ENCODE results near the gene MKI67. TPM values are rescaled to one million over a fixed set of nuclear protein-coding genes. Genes with fewer than 3 reads are reported as not detected.

Gene MKI67
- total and polyA plus RNA-seq, 4 experiments from 2014 or later: 0.11 to 0.93 (median 0.17) TPM; not detected in 1

- Mint-ChIP-seq H3K9me3 (no peaks in the 10 kb centered on the region), H3K36me3 (peaks cover 50 to 77% of the 10 kb centered on the region in 2 donors), H3K4me1 (peaks cover 4 to 8% (median 8%) of the 10 kb centered on the region in 4 donors), H3K27ac (no peak overlapping the region), H3K27me3 (no peaks in the 10 kb centered on the region), H3K4me3 (no peak overlapping the region)
- Histone ChIP-seq H3K4me3 (ENCODE audit: low read length in 2 of 2) (no peak overlapping the region), H3K27me3 (ENCODE audit: insufficient read depth, low read length) (no peaks in the 10 kb centered on the region), H3K9me3 (ENCODE audit: control insufficient read depth in 1 of 2, low read length in 2 of 2) (no peaks in the 10 kb centered on the region), H3K27ac (ENCODE audit: low read depth, low read length) (no peak overlapping the region), H3K4me1 (ENCODE audit: insufficient read depth, low read length) (no peaks in the 10 kb centered on the region), H3K36me3 (ENCODE audit: insufficient read depth, low read length) (peaks cover 64% of the 10 kb centered on the region)
- ChIA-PET CTCF (ENCODE audit: partially characterized antibody) (interaction anchor here (0.6 to 10.5 kb wide), 16 partner anchors 8 to 103 kb away, joined by 3 to 91 read pairs (median 4); no protein-coding TSS in a partner anchor), POLR2A (ENCODE audit: partially characterized antibody) (interaction anchor here (0.7 kb wide), 1 partner anchor 134 kb away, joined by 3 read pairs; no protein-coding TSS in a partner anchor)
- intact Hi-C loops (cut with micrococcal nuclease): loop anchor here (1.0 to 10.0 kb wide), 3 partner anchors 46 to 134 kb away; partner anchors contain the start of gene MKI67
- DNase-seq: peak in 3 of 5 donors; percentile 35 to 36 (median 35)
These were observed 47.9 kb downstream of the MKI67 start for GRCh38 chr10:128078136-128078969.

- DNase-seq: no peak
These were observed 48.9 kb downstream of the MKI67 start for GRCh38 chr10:128077155-128077875.

GRCh38 chr10:128074589-128074988, 51.6 kb downstream of the MKI67 start:
- H3K36me3 Mint-ChIP-seq: peaks cover 54 to 81% of the 10 kb centered on the region in 2 donors
- Histone ChIP-seq H3K36me3 (ENCODE audit: insufficient read depth, low read length) (peaks cover 87% of the 10 kb centered on the region), H3K27me3 (ENCODE audit: insufficient read depth, low read length) (no peaks in the 10 kb centered on the region), H3K9me3 (ENCODE audit: control insufficient read depth in 1 of 2, low read length in 2 of 2) (no peaks in the 10 kb centered on the region), H3K4me1 (ENCODE audit: insufficient read depth, low read length) (no peaks in the 10 kb centered on the region), H3K4me3 (ENCODE audit: low read length in 2 of 2) (no peak overlapping the region), H3K27ac (ENCODE audit: low read depth, low read length) (no peak overlapping the region)
- no peaks in the 10 kb centered on the region for H3K27me3 Mint-ChIP-seq
- intact Hi-C loops (cut with micrococcal nuclease): loop anchor here (10.0 kb wide), 1 partner anchor 50 kb away; the partner anchor contains the start of gene MKI67
- H3K4me3 Mint-ChIP-seq: no peak overlapping the region
- peaks cover 7 to 16% (median 14%) of the 10 kb centered on the region in 4 donors for H3K4me1 Mint-ChIP-seq
- ChIA-PET CTCF (ENCODE audit: partially characterized antibody) (interaction anchor here (0.9 to 19.7 kb wide), 4 partner anchors 10 to 75 kb away, joined by 3 to 509 read pairs (median 47); no protein-coding TSS in a partner anchor), POLR2A (ENCODE audit: partially characterized antibody) (no interaction called here)
- no peaks in the 10 kb centered on the region for H3K9me3 Mint-ChIP-seq
- DNase-seq: no peak
- H3K27ac Mint-ChIP-seq: no peak overlapping the region

More at GRCh38 chr10:128077155-128077875, 48.9 kb downstream of the MKI67 start:
- H3K27me3 Mint-ChIP-seq: no peaks in the 10 kb centered on the region
- POLR2A ChIA-PET (ENCODE audit: partially characterized antibody): no interaction called here
- CTCF ChIA-PET (ENCODE audit: partially characterized antibody): interaction anchor here (0.9 to 19.7 kb wide), 8 partner anchors 43 to 94 kb away, joined by 3 to 509 read pairs (median 4); no protein-coding TSS in a partner anchor
- H3K27ac Mint-ChIP-seq: no peak overlapping the region
- no peak overlapping the region for H3K4me3 Mint-ChIP-seq
- Histone ChIP-seq H3K4me3 (ENCODE audit: low read length in 2 of 2) (no peak overlapping the region), H3K4me1 (ENCODE audit: insufficient read depth, low read length) (no peaks in the 10 kb centered on the region), H3K9me3 (ENCODE audit: control insufficient read depth in 1 of 2, low read length in 2 of 2) (no peaks in the 10 kb centered on the region), H3K36me3 (ENCODE audit: insufficient read depth, low read length) (peaks cover 74% of the 10 kb centered on the region), H3K27ac (ENCODE audit: low read depth, low read length) (no peak overlapping the region), H3K27me3 (ENCODE audit: insufficient read depth, low read length) (no peaks in the 10 kb centered on the region)
- no peaks in the 10 kb centered on the region for H3K9me3 Mint-ChIP-seq
- intact Hi-C loops (cut with micrococcal nuclease): loop anchor here (5.0 to 10.0 kb wide), 2 partner anchors 47 to 135 kb away; partner anchors contain the start of gene MKI67
- H3K36me3 Mint-ChIP-seq: peaks cover 59 to 81% of the 10 kb centered on the region in 2 donors
- peaks cover 4 to 16% (median 10%) of the 10 kb centered on the region in 4 donors for H3K4me1 Mint-ChIP-seq

GRCh38 chr10:128073890-128074289, 52.3 kb downstream of the MKI67 start:
- H3K27me3 ChIP-seq (ENCODE audit: insufficient read depth, low read length): no peaks in the 10 kb centered on the region

GRCh38 chr10:128072941-128073645, 53.1 kb downstream of the MKI67 start:
- ChIA-PET CTCF (ENCODE audit: partially characterized antibody) (interaction anchor here (0.7 to 19.7 kb wide), 5 partner anchors 13 to 166 kb away, joined by 3 to 509 read pairs (median 91); partner anchors contain the start of gene PTPRE), POLR2A (ENCODE audit: partially characterized antibody) (no interaction called here)
- Mint-ChIP-seq H3K27me3 (no peaks in the 10 kb centered on the region), H3K9me3 (no peaks in the 10 kb centered on the region), H3K4me3 (no peak overlapping the region), H3K36me3 (peaks cover 57 to 76% of the 10 kb centered on the region in 2 donors), H3K4me1 (peaks cover 11 to 22% (median 18%) of the 10 kb centered on the region in 4 donors), H3K27ac (peak overlapping the region in 3 of 7 donors; percentile 16 to 68 (median 17))
- intact Hi-C loops (cut with micrococcal nuclease): loop anchor here (10.0 kb wide), 1 partner anchor 52 kb away; the partner anchor contains the start of gene MKI67
- DNase-seq: no peak
- H3K9me3 ChIP-seq (ENCODE audit: control insufficient read depth in 1 of 2, low read length in 2 of 2): no peaks in the 10 kb centered on the region
- H3K27ac ChIP-seq (ENCODE audit: low read depth, low read length): no peak overlapping the region
- no peaks in the 10 kb centered on the region for H3K27me3 ChIP-seq (ENCODE audit: insufficient read depth, low read length)
- H3K4me3 ChIP-seq (ENCODE audit: low read length in 2 of 2): no peak overlapping the region
- H3K36me3 ChIP-seq (ENCODE audit: insufficient read depth, low read length): peaks cover 82% of the 10 kb centered on the region
- peaks cover 3% of the 10 kb centered on the region for H3K4me1 ChIP-seq (ENCODE audit: insufficient read depth, low read length)

More at GRCh38 chr10:128073890-128074289, 52.3 kb downstream of the MKI67 start:
- H3K27ac ChIP-seq (ENCODE audit: low read depth, low read length): no peak overlapping the region
- DNase-seq: no peak
- peak overlapping the region in 3 of 7 donors; percentile 25 to 57 (median 57) for H3K27ac Mint-ChIP-seq
- no peaks in the 10 kb centered on the region for H3K9me3 Mint-ChIP-seq
- peaks cover 54 to 80% of the 10 kb centered on the region in 2 donors for H3K36me3 Mint-ChIP-seq
- ChIA-PET POLR2A (ENCODE audit: partially characterized antibody) (no interaction called here), CTCF (ENCODE audit: partially characterized antibody) (interaction anchor here (0.7 to 19.7 kb wide), 4 partner anchors 12 to 76 kb away, joined by 3 to 509 read pairs (median 92); no protein-coding TSS in a partner anchor)
- H3K4me3 ChIP-seq (ENCODE audit: low read length in 2 of 2): no peak overlapping the region
- intact Hi-C loops (cut with micrococcal nuclease): loop anchor here (10.0 kb wide), 1 partner anchor 51 kb away; the partner anchor contains the start of gene MKI67
- H3K4me1 Mint-ChIP-seq: peaks cover 11 to 22% (median 18%) of the 10 kb centered on the region in 4 donors
- H3K4me1 ChIP-seq (ENCODE audit: insufficient read depth, low read length): peaks cover 3% of the 10 kb centered on the region
- no peak overlapping the region for H3K4me3 Mint-ChIP-seq
- no peaks in the 10 kb centered on the region for H3K9me3 ChIP-seq (ENCODE audit: control insufficient read depth in 1 of 2, low read length in 2 of 2)
- no peaks in the 10 kb centered on the region for H3K27me3 Mint-ChIP-seq
- H3K36me3 ChIP-seq (ENCODE audit: insufficient read depth, low read length): peaks cover 82% of the 10 kb centered on the region

- DNase-seq: no peak
- no peaks in the 10 kb centered on the region for H3K9me3 ChIP-seq (ENCODE audit: control insufficient read depth in 1 of 2, low read length in 2 of 2)
- POLR2A ChIA-PET (ENCODE audit: partially characterized antibody): interaction anchor here (0.6 to 3.8 kb wide), 2 partner anchors 37 to 45 kb away, joined by 4 to 34 read pairs; no protein-coding TSS in a partner anchor
- Mint-ChIP-seq H3K36me3 (peaks cover 64 to 82% of the 10 kb centered on the region in 2 donors), H3K4me3 (no peak overlapping the region), H3K4me1 (peaks cover 15 to 28% (median 23%) of the 10 kb centered on the region in 4 donors), H3K9me3 (no peaks in the 10 kb centered on the region), H3K27me3 (no peaks in the 10 kb centered on the region), H3K27ac (no peak overlapping the region)
- CTCF ChIA-PET (ENCODE audit: partially characterized antibody): interaction anchor here (0.9 to 19.7 kb wide), 8 partner anchors 9 to 165 kb away, joined by 3 to 509 read pairs (median 11); partner anchors contain the start of gene PTPRE
- intact Hi-C loops (cut with micrococcal nuclease): loop anchor here (10.0 kb wide), 1 partner anchor 53 kb away; the partner anchor contains the start of gene MKI67
- peaks cover 4% of the 10 kb centered on the region for H3K4me1 ChIP-seq (ENCODE audit: insufficient read depth, low read length)
- no peaks in the 10 kb centered on the region for H3K27me3 ChIP-seq (ENCODE audit: insufficient read depth, low read length)
- peaks cover 82% of the 10 kb centered on the region for H3K36me3 ChIP-seq (ENCODE audit: insufficient read depth, low read length)
- H3K4me3 ChIP-seq (ENCODE audit: low read length in 2 of 2): no peak overlapping the region
- H3K27ac ChIP-seq (ENCODE audit: low read depth, low read length): no peak overlapping the region
These were observed 54.2 kb downstream of the MKI67 start for GRCh38 chr10:128072046-128072445.

Data from CD4-positive, alpha-beta memory T cell (primary cell).